GM13976 (cell line): ENCODE data around the gene SGF29.
"Not testable (repeated sequence)": the region's sequence is repeated elsewhere in the genome, so short reads cannot be mapped to it uniquely, and the experiment has no call there.

Experiments used
- DNase-seq: peaks from one replicate; pipeline ENCODE4 v3.0.0; 2012; ENCODE audit warnings: low spot score
- in situ Hi-C: fragments of 300-500 bp; cut with MboI; formaldehyde crosslinking; loops from one replicate; pipeline ENCODE4 v1.12.0; 2022; ENCODE audit warnings: low sequenced_read_pairs, mixed read lengths, inconsistent platforms; ENCODE audit not compliant: unreplicated experiment
- TF ChIP-seq, protein P1 (sequence below): IDR thresholded peaks from 2 replicates; pipeline ENCODE4 v1.5.1; 2012; ENCODE audit warnings: borderline replicate concordance, mild to moderate bottlenecking; ENCODE audit not compliant: insufficient read depth; ENCODE audit errors: extremely low read depth, missing control alignments, control extremely low read depth

Gene SGF29

DNA sequence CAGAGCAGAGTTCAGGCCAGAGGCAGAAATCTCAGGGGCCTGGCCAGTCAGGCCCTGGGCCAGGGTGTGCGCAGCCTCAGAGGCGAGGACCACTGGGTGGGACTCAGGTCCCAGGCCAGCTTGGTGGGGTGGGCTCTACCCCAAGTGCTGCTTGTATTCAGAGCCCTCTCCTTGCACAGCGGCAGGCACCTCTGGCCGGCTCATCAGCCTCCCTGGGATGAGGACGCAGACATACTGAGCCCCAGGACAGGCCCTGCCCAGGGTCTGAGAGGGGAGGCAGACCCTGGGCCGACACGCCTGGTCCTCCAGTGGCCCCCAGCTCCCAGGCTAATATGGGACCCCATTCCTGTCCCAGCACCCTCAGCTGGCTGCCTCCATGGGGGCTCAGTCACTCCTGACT is 39.5 kb upstream of the SGF29 start:
- no peak for DNase-seq
- TF ChIP-seq, protein P1, sequence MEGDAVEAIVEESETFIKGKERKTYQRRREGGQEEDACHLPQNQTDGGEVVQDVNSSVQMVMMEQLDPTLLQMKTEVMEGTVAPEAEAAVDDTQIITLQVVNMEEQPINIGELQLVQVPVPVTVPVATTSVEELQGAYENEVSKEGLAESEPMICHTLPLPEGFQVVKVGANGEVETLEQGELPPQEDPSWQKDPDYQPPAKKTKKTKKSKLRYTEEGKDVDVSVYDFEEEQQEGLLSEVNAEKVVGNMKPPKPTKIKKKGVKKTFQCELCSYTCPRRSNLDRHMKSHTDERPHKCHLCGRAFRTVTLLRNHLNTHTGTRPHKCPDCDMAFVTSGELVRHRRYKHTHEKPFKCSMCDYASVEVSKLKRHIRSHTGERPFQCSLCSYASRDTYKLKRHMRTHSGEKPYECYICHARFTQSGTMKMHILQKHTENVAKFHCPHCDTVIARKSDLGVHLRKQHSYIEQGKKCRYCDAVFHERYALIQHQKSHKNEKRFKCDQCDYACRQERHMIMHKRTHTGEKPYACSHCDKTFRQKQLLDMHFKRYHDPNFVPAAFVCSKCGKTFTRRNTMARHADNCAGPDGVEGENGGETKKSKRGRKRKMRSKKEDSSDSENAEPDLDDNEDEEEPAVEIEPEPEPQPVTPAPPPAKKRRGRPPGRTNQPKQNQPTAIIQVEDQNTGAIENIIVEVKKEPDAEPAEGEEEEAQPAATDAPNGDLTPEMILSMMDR, result no peak
- in situ Hi-C loops, result no loop called here

DNA sequence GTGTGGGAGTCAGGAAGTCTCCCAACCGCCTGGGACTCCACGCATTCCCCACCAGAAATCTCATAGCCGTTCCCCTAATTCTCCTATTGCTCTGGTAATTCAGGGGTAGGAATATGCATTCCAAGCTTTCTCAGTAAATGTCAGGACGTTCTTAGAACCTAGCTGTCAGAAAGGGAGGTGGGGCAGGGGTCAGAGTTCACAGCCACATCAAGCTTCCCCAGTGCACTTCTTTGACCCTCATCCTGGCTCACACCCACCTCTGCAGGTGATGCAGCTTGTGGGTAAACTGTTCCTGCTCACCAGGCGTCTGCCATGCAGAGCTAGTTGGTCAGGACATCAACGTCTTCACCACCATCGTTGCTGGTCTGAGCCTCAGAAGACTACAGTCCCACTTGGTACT is 33.0 kb upstream of the SGF29 start:
- in situ Hi-C loops, result no loop called here
- DNase-seq, result no peak
- TF ChIP-seq, protein P1, result no peak

DNA sequence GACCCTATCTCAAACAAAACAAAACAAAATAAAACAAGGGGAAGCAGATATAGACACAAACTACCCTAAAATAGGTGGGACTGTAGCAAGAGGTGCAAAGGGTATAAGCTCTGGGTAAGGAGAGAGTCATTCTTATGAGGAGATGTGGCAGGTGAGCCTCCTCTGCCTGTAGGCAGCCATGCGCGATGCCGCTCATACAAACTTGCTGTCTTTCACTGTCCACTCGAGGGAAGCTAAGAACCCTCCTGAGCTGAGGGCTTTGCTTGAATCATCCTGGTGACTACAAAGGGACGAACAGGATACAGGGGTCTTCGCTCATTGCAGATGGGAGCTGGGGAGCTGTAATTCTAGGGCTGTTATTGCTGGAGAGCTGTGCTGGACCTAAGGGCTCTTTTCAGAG is 32.3 kb upstream of the SGF29 start:
- no peak for DNase-seq
- TF ChIP-seq, protein P1, result no peak
- in situ Hi-C loops, result no loop called here

DNA sequence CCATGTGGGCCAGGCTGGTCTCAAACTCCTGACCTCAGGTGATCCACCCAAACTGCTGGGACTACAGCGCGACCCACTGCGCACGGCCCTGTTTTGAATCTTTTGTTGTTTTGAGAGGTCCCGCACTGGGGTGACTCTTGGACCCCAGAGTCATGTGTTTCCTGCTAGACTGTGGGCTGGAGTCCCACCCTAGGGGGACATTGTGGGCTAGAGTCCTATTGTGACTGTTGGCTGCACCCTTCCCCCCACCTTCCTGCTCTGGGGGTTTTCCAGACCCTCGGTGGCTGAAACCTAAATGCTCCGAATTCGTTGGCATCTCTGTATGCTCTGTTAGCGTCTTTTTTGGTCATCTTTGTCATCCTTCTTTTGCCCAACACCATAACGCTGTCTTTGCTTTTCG is 30.9 kb upstream of the SGF29 start:
- no peak for DNase-seq
- TF ChIP-seq, protein P1, result no peak
- in situ Hi-C loops, result no loop called here

DNA sequence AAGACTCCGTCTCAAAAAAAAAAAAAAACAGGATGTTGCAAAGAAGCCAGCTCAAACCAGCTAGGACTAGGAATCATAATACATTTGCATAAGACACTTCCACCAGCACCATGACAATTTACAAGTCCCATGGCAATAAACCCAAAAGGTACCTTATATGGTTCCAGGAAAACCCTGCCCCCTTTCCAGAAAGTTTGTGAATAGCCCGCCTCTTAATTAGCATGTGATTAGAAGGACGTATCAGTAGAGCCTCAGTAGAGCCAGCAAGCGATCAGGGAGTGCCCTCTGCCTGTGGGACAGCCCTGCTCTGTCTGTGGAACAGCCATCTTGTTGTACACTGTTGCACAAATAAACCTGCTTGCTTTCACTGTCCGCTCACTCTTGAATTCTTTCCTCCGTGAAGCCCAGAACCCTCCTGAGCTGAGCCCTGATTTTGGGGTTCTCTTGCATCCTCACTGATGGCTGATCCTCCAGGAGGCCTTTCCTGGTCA is 29.0 kb upstream of the SGF29 start:
- in situ Hi-C loops, result loop anchor here (25.0 kb wide), 1 partner anchor 237 kb away; the partner anchor contains the start of gene SBK1
- DNase-seq, result no peak
- TF ChIP-seq, protein P1, result no peak

DNA sequence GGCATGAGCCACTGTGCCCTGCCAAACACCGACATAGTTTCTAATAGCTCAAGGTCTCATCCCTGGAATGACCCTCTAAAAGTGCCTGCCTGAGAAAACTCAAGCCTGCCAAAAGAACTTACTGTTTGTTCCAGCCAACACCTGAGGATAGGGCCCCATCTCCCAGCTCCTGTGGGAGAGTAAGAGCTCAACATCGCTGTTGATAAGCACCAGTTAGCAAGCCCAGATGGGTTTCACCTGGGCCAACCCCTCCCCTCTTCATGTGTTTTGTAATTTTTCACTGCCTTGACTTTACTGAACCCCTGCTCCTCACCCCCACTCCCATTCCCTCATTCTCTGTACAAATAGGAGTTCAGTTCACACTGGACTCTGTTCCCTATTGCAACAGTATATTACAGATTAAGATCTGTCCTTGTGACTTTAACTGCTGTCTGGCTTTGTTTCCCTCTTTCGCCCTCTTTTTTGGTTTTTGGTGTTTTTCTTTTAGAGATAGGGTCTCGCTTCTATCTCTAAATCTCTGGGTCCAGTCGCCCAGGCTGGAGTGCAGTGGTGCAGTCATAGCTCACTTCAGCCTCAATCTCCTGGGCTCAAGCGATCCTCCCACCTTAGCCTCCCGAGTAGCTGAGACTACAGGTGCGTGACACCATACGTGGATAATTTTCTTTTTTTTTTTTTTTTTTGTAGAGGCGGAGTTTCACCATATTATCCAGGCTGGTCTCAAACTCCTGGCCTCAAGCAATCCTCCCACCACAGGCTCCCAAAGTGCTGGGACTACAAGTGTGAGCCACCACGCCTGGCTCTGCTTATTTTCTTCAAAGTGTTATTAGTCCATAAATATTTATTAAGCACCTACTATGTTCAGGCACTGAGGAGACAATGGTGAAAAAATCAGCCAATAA is 27.3 kb upstream of the SGF29 start:
- TF ChIP-seq, protein P1, result no peak
- no peak for DNase-seq
- in situ Hi-C loops, result loop anchor here (25.0 kb wide), 1 partner anchor 239 kb away; the partner anchor contains the start of gene SBK1

DNA sequence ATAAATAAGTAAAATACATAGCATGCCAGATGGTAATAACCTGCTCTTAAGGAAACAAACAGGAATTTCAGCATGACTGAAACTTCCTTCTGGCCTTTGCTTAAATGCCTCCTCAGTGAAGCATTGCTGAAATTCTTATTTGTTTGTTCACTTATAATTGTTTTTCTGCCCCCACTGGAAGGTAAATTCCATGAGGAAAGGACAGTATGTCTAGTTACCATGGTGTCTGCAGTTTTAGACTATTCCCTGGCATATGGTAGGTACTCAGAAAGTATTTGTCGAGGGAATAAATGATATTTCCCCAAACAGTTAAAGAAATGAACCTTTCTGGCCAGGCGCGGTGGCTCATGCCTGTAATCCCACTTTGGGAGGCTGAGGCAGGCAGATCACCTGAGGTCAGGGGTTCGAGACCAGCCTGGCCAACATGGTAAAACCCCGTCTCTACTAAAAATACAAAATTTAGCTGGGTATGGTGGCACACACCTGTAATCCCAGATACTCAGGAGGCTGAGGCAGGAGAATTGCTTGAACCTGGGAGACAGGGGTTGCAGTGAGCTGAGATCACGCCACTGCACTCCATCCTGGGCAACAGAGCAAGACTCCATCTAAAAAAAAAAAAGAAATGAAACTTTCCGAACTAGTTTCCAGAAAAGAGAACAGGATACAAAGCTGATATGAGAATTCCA is 26.5 kb upstream of the SGF29 start:
- in situ Hi-C loops, result loop anchor here (25.0 kb wide), 1 partner anchor 240 kb away; the partner anchor contains the start of gene SBK1
- not testable (repeated sequence) for DNase-seq
